Left lung (tissue), 10 donors: Measurements from ENCODE around the gene HDAC4. TPM values are rescaled to one million over a fixed set of nuclear protein-coding genes. Genes with fewer than 3 reads are reported as not detected.
A peak's percentile ranks its signal among the peaks of the same experiment; 100 is the strongest.

ENCODE experiments used
- ATAC-seq: fragments of 200-7000 bp; cut with Tn5 transposase; one replicate; pipeline ENCODE4 v1.9.1; 2020; ENCODE audit warnings: moderate library complexity
- DNase-seq, 4 donors: peaks; one replicate each; pipeline ENCODE4 v3.0.0-alpha.2; 2013 to 2020
- H3K27ac ChIP-seq, 2 donors: fragments of 200-600 bp; sonication (generic) in 1 of 2; one replicate each; pipeline versions ENCODE4 v1.5.0 to v1.8.0; 2020 to 2021
- H3K27me3 ChIP-seq, 2 donors: fragments of 200-600 bp; sonication (generic) in 1 of 2; one replicate each; pipeline versions ENCODE4 v1.5.0 to v1.8.0; 2020 to 2021
- H3K36me3 ChIP-seq, 2 donors: fragments of 200-600 bp; sonication (generic) in 1 of 2; one replicate each; pipeline versions ENCODE4 v1.5.0 to v1.8.0; 2020 to 2021
- H3K4me1 ChIP-seq, 2 donors: fragments of 200-600 bp; one replicate each; pipeline ENCODE4 v1.8.0; 2021
- H3K4me3 ChIP-seq, 2 donors: fragments of 200-600 bp; sonication (generic) in 1 of 2; one replicate each; pipeline versions ENCODE4 v1.5.0 to v1.8.0; 2020 to 2021; ENCODE audit warnings: mild to moderate bottlenecking in 1 of 2
- H3K9me3 ChIP-seq, 2 donors: fragments of 200-600 bp; sonication (generic) in 1 of 2; one replicate each; pipeline versions ENCODE4 v1.5.0 to v1.8.0; 2020 to 2021
- intact Hi-C, 2 donors: fragments of 100-400 bp; cut with DNase I; formaldehyde crosslinking; loops; one replicate each; pipeline versions ENCODE4 v1.11.2 to v1.14.2; 2022
- polyA plus RNA-seq, 6 donors: library from polyadenylated mRNA; unstranded; fragments of 120-200 nt; gene quantifications; one replicate each; pipeline ENCODE4 v1.2.1, GENCODE V29; 2013; ENCODE audit not compliant: insufficient read length in 6 of 6
- total RNA-seq, 2 donors: library from RNA; stranded (reverse); fragmentation: NEBNext Ultra II Directional; extraction: Animal tissue kit (Norgen Biotek cat#: 25700); gene quantifications; one replicate each; pipeline ENCODE4 v1.2.1, GENCODE V29; 2021
- TF ChIP-seq, protein P1 (sequence below), 2 donors: fragments of 200-600 bp; sonication (generic) in 1 of 2; IDR thresholded peaks; one replicate each; pipeline versions ENCODE4 v1.5.0 to v1.8.0; 2021; ENCODE audit warnings: antibody characterized with exemption in 2 of 2
- donor health status: DM: no; HTN: yes; CAD: no.
- donor health status: DM: no; HTN: no; CAD: no.

Gene HDAC4
- total and polyA plus RNA-seq, 8 donors: 9.9 to 36.8 (median 12.8) TPM

DNA sequence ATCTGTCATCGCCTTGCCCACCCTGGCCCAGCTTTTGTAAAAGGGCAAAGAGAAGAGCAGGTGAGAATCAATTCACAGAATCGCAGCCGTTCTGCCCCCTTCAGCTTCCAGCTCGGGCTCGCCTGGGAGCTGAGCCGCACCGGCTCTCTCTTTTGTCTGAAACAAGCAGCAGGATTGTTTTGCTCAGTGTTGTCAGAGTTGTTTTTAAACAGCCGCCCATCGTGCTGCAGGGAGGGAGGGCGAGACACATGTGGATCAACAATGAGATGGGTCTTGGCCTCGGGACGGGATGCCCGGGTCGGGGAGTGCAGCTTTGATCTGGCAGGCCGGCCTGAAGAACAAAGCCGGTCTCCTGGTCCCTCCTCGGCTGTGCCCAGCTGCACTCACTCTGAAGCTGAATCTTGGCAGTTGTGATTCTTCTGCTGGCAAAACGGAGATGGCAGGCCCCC, 39.7 kb upstream of the HDAC4 start:
- TF ChIP-seq, protein P1, sequence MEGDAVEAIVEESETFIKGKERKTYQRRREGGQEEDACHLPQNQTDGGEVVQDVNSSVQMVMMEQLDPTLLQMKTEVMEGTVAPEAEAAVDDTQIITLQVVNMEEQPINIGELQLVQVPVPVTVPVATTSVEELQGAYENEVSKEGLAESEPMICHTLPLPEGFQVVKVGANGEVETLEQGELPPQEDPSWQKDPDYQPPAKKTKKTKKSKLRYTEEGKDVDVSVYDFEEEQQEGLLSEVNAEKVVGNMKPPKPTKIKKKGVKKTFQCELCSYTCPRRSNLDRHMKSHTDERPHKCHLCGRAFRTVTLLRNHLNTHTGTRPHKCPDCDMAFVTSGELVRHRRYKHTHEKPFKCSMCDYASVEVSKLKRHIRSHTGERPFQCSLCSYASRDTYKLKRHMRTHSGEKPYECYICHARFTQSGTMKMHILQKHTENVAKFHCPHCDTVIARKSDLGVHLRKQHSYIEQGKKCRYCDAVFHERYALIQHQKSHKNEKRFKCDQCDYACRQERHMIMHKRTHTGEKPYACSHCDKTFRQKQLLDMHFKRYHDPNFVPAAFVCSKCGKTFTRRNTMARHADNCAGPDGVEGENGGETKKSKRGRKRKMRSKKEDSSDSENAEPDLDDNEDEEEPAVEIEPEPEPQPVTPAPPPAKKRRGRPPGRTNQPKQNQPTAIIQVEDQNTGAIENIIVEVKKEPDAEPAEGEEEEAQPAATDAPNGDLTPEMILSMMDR (IDR thresholded peaks at IDR 0.05): no peak
- H3K4me3 ChIP-seq: no peak overlapping the region
- ATAC-seq: no peak
- no peaks in the 10 kb centered on the region for H3K36me3 ChIP-seq
- peaks cover 0 to 22% of the 10 kb centered on the region in 2 donors for H3K27me3 ChIP-seq
- intact Hi-C loops: no loop called here
- DNase-seq: peak in 1 of 4 donors; percentile 52
- H3K9me3 ChIP-seq: no peaks in the 10 kb centered on the region
- H3K4me1 ChIP-seq: peaks cover 0 to 65% of the 10 kb centered on the region in 2 donors
- H3K27ac ChIP-seq: no peak overlapping the region

DNA sequence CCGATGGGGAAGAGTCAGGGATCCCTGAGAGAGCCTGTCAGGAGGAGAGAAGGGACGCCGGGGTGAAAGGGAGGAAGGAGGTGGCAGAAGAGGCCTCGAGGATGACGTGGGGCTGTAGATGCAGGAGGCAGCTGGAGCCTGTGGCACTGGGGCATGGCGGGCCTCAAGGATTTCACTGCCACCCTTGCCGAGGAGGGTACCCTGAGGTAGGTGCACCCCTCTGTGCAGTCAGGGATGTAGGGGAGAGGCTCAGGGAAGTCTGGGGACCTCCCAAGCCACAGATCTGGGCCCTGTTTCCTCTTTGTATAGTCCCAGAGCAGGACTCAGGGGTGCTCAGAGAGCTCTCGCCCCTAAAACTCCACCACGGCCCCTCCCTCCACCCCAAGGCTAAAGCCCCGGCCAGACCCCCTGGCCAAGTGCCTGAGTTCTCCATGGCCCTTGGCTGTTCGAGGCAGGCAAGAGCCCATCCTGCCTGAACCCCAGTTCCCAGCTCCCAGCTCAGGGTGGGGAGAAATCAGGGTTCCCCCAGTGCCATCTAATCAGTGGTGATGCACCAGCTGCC, 39.0 kb upstream of the HDAC4 start:
- Histone ChIP-seq H3K27ac (peak overlapping the region in 1 of 2 donors; percentile 33), H3K4me3 (no peak overlapping the region), H3K4me1 (peaks cover 0 to 58% of the 10 kb centered on the region in 2 donors), H3K9me3 (no peaks in the 10 kb centered on the region), H3K36me3 (no peaks in the 10 kb centered on the region), H3K27me3 (peaks cover 0 to 22% of the 10 kb centered on the region in 2 donors)
- no peak for DNase-seq
- intact Hi-C loops: no loop called here
- no peak for ATAC-seq
- TF ChIP-seq, protein P1 (IDR thresholded peaks at IDR 0.05): no peak

DNA sequence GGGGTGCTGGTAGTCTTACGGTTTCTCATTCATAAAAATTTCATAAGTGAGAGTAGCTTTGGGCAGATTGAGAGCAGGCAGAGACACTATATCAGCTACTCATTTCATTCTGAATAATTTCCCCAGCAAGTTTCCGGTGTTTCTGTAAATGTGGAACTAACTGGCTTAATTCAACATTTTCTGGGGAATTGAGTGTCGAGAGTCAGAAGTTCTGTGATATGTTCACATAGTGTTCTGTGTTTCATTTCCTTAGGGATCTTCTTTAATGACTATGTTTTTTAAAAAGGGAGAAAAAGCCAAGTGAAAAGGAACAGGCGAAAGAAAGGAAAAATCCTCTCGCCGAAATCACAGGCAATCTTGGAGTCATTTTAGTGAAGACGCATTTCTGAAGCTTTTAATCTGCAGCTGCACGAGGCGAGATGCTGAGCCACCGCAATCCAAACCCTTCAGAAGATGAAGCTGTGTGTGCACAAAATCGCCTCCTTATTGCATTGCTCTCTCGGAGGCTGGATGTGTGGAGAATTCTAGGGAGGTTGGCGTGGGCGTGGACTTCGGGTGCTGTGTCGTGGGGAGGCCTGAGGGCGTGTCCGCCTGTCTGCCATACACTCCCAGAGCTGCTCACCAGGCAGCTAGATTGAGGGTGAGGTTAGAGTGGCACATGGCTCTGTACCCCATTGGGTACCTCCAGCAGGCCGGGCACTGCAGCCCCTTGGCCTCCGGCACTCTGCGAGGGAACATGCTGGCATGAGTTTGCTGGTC, 38.4 kb upstream of the HDAC4 start:
- intact Hi-C loops: no loop called here

DNA sequence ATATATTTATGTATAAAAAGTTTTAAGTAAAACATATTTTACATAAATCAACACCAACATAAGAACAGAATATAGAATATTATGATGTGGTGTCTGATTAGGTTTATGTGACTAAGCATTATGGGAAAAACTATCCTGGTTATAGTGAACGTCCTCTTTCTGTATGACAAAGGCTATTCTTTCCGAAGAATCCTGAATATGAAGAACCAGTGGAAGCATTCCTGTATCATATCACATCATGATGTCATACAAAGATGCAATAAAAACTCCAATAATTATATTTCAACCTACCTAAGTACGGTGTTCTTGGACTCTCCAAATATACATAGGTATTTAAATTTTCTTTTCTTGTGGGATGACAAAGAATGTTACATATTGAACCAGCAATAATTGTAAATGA, 37.5 kb upstream of the HDAC4 start:
- H3K4me3 ChIP-seq: no peak overlapping the region
- peaks cover 0 to 22% of the 10 kb centered on the region in 2 donors for H3K27me3 ChIP-seq
- TF ChIP-seq, protein P1 (IDR thresholded peaks at IDR 0.05): no peak
- no peak for DNase-seq
- intact Hi-C loops: no loop called here
- no peaks in the 10 kb centered on the region for H3K36me3 ChIP-seq
- peak overlapping the region in 1 of 2 donors; percentile 33 for H3K27ac ChIP-seq
- ATAC-seq: no peak
- H3K9me3 ChIP-seq: peaks cover 0 to 4% of the 10 kb centered on the region in 2 donors
- peaks cover 0 to 46% of the 10 kb centered on the region in 2 donors for H3K4me1 ChIP-seq

More for the DNA sequence above, 38.4 kb upstream of the HDAC4 start:
- DNase-seq (no peak), ATAC-seq (no peak)
- H3K4me1 ChIP-seq: peaks cover 0 to 52% of the 10 kb centered on the region in 2 donors
- TF ChIP-seq, protein P1 (IDR thresholded peaks at IDR 0.05): no peak
- H3K27ac ChIP-seq: peak overlapping the region in 1 of 2 donors; percentile 33
- no peaks in the 10 kb centered on the region for H3K36me3 ChIP-seq
- no peak overlapping the region for H3K4me3 ChIP-seq
- H3K27me3 ChIP-seq: peaks cover 0 to 22% of the 10 kb centered on the region in 2 donors
- no peaks in the 10 kb centered on the region for H3K9me3 ChIP-seq

DNA sequence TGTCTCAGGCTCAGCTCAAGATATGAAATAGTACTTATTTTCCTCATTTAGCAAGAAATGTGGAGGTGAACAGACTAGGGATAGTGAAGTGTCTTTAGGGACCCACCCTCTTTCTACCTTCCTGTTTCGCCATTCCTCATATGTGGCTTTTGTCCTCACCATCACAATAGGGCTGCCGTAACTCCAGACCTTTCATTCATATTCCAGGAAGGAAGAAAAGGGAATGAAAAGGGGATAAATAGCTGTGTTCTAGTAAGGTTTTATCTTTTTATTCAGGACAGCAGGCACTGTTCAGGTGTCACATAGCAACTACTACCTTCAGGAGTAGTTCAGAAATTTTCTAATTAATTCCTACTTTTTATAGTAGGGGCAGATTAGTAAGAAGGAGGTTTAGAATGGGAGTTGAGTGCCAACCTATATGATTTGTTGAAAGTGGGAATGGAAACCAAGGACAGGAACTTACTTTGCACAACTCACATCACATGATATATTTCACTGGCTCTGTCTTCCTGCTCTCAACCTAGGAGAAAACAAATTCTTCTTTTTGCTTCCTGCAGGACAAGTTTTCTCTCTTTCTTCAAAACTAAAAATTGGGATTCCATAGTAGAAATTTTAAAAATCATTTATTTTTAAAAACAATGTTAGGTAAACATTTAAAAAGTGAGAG, 36.0 kb upstream of the HDAC4 start:
- H3K27me3 ChIP-seq: peaks cover 0 to 22% of the 10 kb centered on the region in 2 donors
- no peak overlapping the region for H3K4me3 ChIP-seq
- H3K27ac ChIP-seq: peak overlapping the region in 1 of 2 donors; percentile 73
- peaks cover 0 to 4% of the 10 kb centered on the region in 2 donors for H3K9me3 ChIP-seq
- ATAC-seq (peak; percentile 27), DNase-seq (no peak)
- intact Hi-C loops: no loop called here
- no peaks in the 10 kb centered on the region for H3K36me3 ChIP-seq
- peaks cover 0 to 45% of the 10 kb centered on the region in 2 donors for H3K4me1 ChIP-seq
- TF ChIP-seq, protein P1 (IDR thresholded peaks at IDR 0.05): no peak
